Measurements from ENCODE around the gene DMBT1.

Gene DMBT1

DNA sequence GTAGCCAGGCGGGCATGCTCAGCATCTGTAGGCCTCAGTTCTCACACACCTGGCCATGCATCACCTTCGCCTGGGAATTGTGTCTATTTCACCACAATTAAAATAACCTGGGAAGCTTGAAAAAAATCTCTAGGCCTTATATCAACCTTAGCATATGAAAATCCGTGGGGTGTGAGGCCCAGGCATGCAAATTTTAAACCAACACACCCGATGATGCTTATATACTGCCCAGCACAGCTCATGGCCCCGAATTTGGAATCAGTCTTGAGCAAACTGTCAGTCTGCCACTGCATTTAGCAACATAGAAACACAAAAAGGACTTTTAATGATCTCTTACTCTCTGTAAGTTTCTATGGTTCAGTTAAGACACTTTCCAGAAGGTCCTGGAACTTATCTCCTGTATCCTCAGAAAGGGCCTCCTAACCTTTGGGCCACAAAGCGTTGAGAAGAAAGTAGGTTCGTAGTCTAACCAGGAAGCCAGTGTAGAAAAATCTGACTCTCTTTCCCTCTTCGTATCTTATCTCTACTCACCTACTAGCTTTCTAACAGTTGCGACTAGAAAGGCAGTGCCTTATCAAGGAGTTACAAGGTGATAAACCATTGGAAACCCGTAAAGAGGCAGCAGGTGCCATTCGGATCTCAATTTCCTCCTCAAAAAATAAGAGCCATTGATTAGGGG is 12.0 kb upstream of the DMBT1 start:
- DNase-seq (ENCODE audit: low read depth): no peak

DNA sequence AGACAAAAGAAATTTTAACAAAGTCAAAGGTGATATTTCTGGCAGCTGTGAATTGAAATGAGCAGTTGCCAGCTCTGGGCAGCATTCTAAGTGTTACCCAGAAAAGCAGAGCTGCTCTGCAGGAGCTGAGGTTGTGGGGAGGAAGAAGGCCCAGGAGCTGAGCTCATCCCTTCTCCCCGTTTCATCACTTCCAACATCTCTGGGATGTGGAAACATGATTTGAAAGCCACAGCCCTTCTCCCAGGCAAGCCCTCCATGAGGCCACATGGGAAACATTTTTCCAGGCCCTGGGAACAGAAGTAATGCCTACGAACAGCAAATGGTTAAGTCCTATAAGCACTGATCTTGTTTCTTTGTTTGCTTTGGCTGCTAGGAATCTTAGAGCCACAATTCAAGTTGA is 10.9 kb upstream of the DMBT1 start:
- no peak for DNase-seq (ENCODE audit: low read depth)

DNA sequence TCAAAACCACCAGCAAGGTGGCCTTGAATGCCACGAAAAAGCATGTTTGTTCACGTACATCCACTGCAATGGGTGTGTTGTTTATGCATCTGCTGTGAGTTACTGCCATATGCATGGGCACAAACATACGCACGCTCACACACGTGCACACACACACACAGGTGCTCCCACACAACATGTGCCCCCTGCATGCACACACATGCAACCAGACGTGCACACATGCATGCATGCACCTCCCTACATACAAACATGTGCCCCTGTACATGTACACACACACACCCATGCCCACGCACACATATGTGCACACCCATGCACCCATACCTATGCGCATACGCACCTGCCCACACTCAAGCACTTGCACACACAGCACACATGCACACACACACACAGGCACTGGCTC is 10.1 kb upstream of the DMBT1 start:
- DNase-seq (ENCODE audit: low read depth): no peak

GRCh38 chr10:122550983-122551382 is 9.6 kb upstream of the DMBT1 start:
- DNase-seq (ENCODE audit: low read depth): no peak

GRCh38 chr10:122551450-122551849 is 9.1 kb upstream of the DMBT1 start:
- DNase-seq (ENCODE audit: low read depth): peak; percentile 20

- no peak for DNase-seq (ENCODE audit: low read depth)
These were observed 7.2 kb upstream of the DMBT1 start for GRCh38 chr10:122553341-122553740.

DNA sequence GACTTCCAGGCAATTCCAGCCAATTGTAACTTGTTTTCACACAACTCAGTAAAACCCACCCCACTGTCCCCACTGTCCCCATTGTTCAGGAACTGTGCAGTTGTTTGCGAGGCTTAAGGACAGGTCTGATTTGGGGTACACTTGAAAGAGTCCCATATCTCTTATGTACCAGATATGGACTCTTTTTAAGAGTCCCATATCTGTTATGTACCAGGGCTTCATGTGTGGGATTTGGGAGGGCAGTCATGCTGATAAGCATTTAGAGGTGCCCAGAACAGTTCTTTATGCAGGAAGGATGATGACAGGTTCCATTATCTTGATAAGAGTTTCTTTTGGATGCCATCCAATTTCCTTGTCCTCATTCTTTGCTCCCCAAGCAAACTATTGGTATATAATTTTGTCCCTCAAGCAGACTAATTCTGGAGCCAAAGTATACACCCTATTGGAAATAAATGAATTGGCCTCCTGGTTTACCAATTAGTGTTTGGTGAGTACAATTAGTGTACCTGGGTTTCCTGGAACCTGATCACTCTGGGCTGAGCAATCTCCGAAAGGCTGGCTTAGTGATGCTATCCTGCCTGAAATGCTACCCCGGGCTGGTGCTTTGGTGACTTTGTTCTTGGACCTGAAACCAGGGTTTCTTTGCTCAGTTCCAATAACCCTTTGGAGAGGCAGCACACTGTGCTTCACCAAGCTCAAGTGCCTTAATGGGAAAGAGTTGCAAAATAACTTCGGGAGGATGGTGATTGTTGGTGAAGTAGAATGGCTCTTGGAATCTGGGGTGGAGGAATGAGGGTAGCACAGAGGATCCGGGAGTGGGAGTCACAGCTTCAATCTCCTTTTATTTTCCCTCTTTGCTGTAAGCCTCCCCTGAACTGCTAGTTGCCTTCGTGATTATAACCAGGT is 6.2 kb upstream of the DMBT1 start:
- no peak for DNase-seq (ENCODE audit: low read depth)

DNA sequence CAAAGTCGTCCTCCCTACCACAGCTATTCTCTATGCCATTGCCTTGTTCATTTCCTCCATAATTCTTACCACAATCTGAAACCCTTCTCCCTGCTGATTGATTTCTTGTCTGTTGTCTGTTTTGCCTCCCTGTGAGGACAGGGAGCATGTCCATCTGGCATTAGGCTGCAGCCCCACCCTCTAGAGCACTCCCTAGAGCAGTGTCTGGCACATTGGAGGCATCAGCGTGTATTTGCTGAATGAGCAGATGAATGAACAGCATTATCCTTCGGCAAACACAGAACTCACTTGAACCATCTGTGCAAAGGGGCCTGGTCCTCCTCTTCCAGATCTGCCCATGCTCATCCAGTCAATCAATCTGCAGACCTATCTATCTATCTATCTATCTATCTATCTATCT is 5.1 kb upstream of the DMBT1 start:
- no peak for DNase-seq (ENCODE audit: low read depth)

GRCh38 chr10:122557516-122557915 is 3.0 kb upstream of the DMBT1 start:
- DNase-seq (ENCODE audit: low read depth): no peak

- no peak for DNase-seq (ENCODE audit: low read depth)
These were observed 2.1 kb upstream of the DMBT1 start for GRCh38 chr10:122558452-122558851.

DNA sequence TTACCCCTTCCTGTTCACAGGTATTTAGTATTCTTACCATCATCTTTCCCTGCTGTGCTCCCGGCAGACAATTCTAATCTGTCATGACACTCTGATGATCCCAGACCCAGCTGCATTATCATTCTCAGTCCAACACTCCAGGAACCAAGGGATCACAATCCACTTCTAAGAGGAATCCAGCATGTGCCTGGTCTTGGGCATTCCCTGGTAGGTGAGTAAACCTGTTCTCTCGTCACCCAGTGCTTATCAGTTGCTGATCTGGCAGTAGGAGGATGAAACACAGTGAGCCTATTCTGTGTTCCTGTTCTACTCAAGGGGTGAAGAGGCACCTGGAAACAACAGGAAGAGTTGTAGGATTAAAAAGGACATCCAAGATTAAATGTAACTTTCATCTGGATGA is 1.3 kb upstream of the DMBT1 start:
- DNase-seq (ENCODE audit: low read depth): no peak

- no peak for DNase-seq (ENCODE audit: low read depth)
These were observed 658 bp downstream of the DMBT1 start for GRCh38 chr10:122561212-122561611.

GRCh38 chr10:122561792-122562191 is 1.2 kb downstream of the DMBT1 start:
- DNase-seq (ENCODE audit: low read depth): no peak

DNA sequence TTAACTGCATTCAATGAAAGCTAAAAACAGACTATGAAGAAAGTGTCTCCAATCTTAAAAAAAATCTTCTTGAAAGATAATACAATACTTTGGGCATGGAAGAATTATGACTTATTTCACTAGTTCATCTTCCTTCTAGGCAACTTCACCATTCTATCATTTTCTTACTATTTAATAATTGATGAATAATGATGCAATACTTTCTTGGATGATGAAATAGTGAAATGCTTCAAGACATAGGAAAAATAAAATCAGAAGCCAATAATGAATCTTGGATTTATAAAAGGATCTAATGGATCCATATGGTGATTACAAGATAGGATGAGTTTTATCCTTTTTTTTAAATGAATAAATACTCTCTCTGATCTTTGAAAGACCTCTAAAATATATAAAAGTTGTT is 4.4 kb downstream of the DMBT1 start:
- no peak for DNase-seq (ENCODE audit: low read depth)

GRCh38 chr10:122565766-122566206 is 5.2 kb downstream of the DMBT1 start:
- peak; percentile 59 for DNase-seq (ENCODE audit: low read depth)

DNA sequence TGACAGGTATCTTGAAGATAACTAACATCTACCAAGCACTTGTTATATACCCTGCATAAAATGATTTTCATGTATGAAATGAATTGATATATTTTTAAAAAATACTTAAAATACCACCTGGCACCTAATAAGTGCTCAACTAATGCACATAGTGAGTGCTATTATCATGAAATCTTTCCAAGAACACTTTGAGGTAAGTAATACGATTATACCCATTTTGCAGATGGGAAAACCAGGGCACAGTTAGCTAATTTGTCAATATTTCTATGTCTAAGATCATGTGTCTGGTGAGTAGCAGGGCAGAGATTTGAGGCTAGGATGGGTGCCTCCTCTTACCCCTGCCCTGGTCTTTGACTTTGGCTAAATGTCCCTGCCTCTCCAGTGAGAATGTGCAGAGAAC is 6.1 kb downstream of the DMBT1 start:
- DNase-seq (ENCODE audit: low read depth): no peak

GRCh38 chr10:122567056-122567660 is 6.6 kb downstream of the DMBT1 start:
- no peak for DNase-seq (ENCODE audit: low read depth)

- DNase-seq (ENCODE audit: low read depth): no peak
These were observed 8.0 kb downstream of the DMBT1 start for GRCh38 chr10:122568551-122568950.

DNA sequence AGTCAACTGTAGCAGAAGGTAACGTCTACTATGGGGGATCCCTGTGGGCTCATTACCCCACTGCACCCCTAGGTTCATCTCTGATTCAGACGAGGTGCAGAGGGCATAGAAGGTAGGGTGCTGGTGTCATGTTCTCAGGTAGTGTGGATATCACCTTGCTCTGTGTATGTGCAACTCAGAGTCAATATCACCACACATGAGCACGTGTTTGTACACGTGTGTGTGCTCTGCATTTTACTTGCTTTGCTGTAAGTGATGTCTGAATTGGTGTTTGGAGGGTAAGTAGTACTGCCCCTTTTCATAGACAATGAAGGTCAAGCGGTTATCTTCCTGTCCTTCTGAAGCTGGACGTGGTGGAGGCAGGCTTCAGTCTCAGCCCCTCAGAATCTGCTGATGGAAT is 10.4 kb downstream of the DMBT1 start:
- DNase-seq (ENCODE audit: low read depth): no peak

DNA sequence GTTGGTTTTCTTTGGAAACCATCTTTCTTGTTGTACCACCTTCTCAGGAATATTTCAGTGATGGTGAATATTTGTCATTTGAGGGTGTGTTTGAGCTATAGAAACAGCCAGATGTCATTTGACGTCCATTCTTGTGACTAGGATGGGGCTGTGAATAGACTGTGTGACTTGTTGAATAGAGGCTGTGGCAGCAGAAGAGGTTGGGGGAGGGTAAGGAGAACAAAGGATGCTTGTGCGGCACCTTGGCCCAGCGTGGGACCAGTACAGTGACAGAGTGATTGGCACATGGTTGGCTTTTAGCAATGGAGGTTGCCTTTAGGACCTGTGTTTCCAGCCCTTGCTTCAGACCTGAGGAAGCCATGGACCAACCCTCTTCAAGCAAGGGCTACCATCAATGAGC is 11.3 kb downstream of the DMBT1 start:
- DNase-seq (ENCODE audit: low read depth): no peak

DNA sequence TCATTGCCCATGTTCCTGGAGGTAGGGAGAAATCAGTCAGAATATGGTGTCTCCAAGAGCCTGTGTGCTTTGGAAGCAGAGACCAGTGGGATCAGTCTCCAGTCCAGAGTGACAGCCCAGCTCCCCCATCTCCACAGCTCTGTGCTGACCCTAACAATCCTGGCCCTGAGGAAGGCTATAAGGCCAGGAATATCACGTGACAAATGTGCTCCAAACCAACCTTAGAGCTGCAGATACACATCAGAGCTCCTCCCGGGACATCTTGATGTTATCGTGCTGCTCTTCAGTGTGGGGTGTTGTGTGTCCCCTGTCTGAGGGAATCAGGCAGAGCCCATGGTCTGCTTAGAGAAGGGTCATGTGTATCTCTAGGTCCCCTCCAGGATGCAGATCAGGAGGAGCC is 15.2 kb downstream of the DMBT1 start:
- DNase-seq (ENCODE audit: low read depth): no peak

DNA sequence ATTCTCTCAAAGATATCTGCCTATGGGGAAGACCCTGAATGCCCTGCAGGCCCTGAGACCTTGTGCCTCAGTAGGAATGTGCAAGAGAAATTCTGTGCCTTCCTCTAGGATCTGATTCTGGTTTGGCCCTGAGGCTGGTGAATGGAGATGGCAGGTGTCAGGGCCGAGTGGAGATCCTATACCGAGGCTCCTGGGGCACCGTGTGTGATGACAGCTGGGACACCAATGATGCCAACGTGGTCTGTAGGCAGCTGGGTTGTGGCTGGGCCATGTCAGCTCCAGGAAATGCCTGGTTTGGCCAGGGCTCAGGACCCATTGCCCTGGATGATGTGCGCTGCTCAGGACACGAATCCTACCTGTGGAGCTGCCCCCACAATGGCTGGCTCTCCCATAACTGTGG is 15.7 kb downstream of the DMBT1 start:
- no peak for DNase-seq (ENCODE audit: low read depth)

DNA sequence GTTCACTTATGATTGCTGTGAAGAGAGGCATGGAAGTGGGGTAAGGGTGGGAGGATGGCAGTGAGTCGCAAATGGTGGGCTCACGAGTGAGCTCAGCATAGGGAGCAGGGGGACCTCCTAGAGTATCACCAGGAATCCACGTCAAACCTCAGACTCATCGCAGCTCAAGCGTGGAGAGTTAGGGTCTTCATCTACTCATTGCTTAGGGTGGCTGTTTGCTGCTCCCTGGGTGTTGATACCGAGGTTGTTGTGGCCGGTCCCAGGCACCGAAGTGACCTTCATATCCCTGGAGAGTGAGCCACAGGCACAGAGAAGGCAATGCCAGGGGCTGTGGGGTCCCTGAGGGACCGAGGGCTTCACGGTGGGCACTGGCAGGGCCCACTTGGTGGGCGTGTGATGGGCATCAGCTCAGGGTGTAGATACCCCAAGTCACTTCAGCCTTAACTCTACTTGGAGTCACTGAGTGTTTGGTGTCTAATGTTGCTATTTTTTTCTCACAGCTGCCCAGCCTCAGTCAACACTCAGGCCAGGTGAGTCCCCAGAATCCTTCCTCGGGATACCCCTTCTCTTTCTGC is 16.8 kb downstream of the DMBT1 start:
- no peak for DNase-seq (ENCODE audit: low read depth)

Data from activated T-cell treated with anti-CD3 and anti-CD28 coated beads for 24 hours (primary cell).